Suprapubic skin (tissue), 4 donors: Measurements from ENCODE around the gene DOCK11. TPM values are rescaled to one million over a fixed set of nuclear protein-coding genes. Genes with fewer than 3 reads are reported as not detected.

ENCODE experiments used
- DNase-seq, 2 donors: peaks; one replicate each; pipeline ENCODE4 v3.0.0-alpha.2; 2019; ENCODE audit warnings: low spot score in 2 of 2
- H3K27ac ChIP-seq: fragments of 200-600 bp; sonication (generic); one replicate; pipeline ENCODE4 v1.5.1; 2019
- H3K27me3 ChIP-seq: fragments of 200-600 bp; sonication (generic); one replicate; pipeline ENCODE4 v1.5.1; 2019
- H3K36me3 ChIP-seq: fragments of 200-600 bp; sonication (generic); one replicate; pipeline ENCODE4 v1.5.1; 2019
- H3K4me1 ChIP-seq: fragments of 200-600 bp; sonication (generic); one replicate; pipeline ENCODE4 v1.5.1; 2019
- H3K4me3 ChIP-seq: fragments of 200-600 bp; sonication (generic); one replicate; pipeline ENCODE4 v1.5.1; 2019; ENCODE audit warnings: mild to moderate bottlenecking
- H3K9me3 ChIP-seq: fragments of 200-600 bp; sonication (generic); one replicate; pipeline ENCODE4 v1.5.1; 2019
- EP300 ChIP-seq: sonication (generic); formaldehyde crosslinking; IDR thresholded peaks from one replicate; pipeline ENCODE4 v1.6.1; 2017; ENCODE audit warnings: antibody characterized with exemption
- POLR2A ChIP-seq, 2 donors: fragments of 450-650 bp; IDR thresholded peaks; one replicate each; pipeline ENCODE4 v1.6.1; 2017; ENCODE audit warnings: antibody characterized with exemption in 2 of 2, mild to moderate bottlenecking in 2 of 2, moderate library complexity in 2 of 2
- POLR2AphosphoS5 ChIP-seq, 3 donors: sonication (generic); formaldehyde crosslinking; IDR thresholded peaks; one replicate each; pipeline ENCODE4 v1.6.1; 2017; ENCODE audit warnings: antibody characterized with exemption in 3 of 3
- WGBS: methylation state at CpG from one replicate; pipeline ENCODE4 v1.1.5; 2018; 5-methylcytosine and 5-hydroxymethylcytosine counted together
- total RNA-seq, 4 donors: library from RNA; depleted of rRNA; stranded (reverse); fragments of >200 nt; gene quantifications; one replicate each; pipeline ENCODE4 v1.1.0, GENCODE V29; 2016
- TF ChIP-seq, protein P1 (sequence below), 2 donors: fragments of 200-600 bp in 1 of 2; fragments of 450-650 bp in 1 of 2; sonication (generic) in 1 of 2; IDR thresholded peaks; one replicate each; pipeline ENCODE4 v1.5.1; 2016 to 2019; ENCODE audit warnings: antibody characterized with exemption in 2 of 2, mild to moderate bottlenecking in 1 of 2, moderate library complexity in 1 of 2

The DOCK11 gene
- total RNA-seq, 4 donors from 2014 or later = 3.9 to 9.4 (median 5.7) TPM

DNA sequence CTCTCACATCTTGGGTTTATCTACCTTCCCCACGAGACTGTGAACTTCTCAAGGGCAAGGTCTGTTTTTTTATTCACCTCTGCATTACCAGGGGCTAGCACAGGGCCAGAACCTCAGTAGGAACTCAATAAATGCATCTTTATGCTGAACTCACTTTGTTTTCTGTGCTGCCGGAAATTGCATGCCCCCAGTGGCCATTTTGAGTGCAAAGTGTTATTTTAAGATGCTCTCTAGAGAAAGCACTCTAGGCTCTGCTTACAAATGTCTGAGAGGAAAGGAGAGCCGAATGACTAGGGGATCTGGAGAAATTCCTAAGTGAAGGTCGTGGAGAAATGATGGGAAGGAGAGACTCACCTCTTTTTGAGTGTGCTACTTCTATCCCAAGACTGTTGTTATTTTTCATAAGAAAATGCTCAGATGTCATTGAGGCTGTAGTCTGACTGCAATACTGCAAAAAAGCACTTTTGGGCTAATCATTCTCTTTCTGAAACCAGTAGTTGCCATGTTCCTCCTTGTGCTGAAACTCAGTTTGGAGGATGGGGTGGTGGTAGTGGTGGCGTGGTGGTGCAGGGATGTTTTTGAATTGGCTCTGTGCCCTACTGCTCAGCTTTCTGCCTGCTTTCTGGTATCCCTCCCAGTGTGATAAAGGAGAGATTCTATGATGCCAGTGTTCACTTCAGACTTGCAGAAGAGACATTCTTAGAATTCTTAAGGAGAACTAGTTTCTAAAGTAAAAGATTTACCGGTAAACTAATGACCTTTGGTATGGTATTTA lies 41.3 kb downstream of the DOCK11 start:
- H3K4me3 ChIP-seq = no peak overlapping the region
- no peaks in the 10 kb centered on the region for H3K36me3 ChIP-seq
- H3K9me3 ChIP-seq = no peaks in the 10 kb centered on the region
- no peak for TF ChIP-seq EP300
- TF ChIP-seq, protein P1, sequence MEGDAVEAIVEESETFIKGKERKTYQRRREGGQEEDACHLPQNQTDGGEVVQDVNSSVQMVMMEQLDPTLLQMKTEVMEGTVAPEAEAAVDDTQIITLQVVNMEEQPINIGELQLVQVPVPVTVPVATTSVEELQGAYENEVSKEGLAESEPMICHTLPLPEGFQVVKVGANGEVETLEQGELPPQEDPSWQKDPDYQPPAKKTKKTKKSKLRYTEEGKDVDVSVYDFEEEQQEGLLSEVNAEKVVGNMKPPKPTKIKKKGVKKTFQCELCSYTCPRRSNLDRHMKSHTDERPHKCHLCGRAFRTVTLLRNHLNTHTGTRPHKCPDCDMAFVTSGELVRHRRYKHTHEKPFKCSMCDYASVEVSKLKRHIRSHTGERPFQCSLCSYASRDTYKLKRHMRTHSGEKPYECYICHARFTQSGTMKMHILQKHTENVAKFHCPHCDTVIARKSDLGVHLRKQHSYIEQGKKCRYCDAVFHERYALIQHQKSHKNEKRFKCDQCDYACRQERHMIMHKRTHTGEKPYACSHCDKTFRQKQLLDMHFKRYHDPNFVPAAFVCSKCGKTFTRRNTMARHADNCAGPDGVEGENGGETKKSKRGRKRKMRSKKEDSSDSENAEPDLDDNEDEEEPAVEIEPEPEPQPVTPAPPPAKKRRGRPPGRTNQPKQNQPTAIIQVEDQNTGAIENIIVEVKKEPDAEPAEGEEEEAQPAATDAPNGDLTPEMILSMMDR (IDR thresholded peaks at IDR 0.05) = no peak
- H3K27me3 ChIP-seq = no peaks in the 10 kb centered on the region
- H3K4me1 ChIP-seq = peaks cover 2% of the 10 kb centered on the region
- DNase-seq = no peak
- H3K27ac ChIP-seq = peak overlapping the region; percentile 18
- 31% methylated on average over 6 of the region's 6 CpGs for WGBS

- 77% methylated on average over 5 of the region's 5 CpGs for WGBS
- Histone ChIP-seq H3K4me1 (peaks cover 2% of the 10 kb centered on the region), H3K27ac (no peak overlapping the region), H3K9me3 (no peaks in the 10 kb centered on the region), H3K4me3 (no peak overlapping the region), H3K36me3 (no peaks in the 10 kb centered on the region), H3K27me3 (no peaks in the 10 kb centered on the region)
- TF ChIP-seq POLR2AphosphoS5 (IDR thresholded peaks at IDR 0.05) (no peak), EP300 (no peak)
- no peak for DNase-seq
Measured at GRCh38 chrX:118538386-118538785, 42.8 kb downstream of the DOCK11 start.

GRCh38 chrX:118540342-118540741 lies 44.7 kb downstream of the DOCK11 start:
- peaks cover 2% of the 10 kb centered on the region for H3K4me1 ChIP-seq
- no peak overlapping the region for H3K4me3 ChIP-seq
- TF ChIP-seq EP300 = no peak
- TF ChIP-seq, protein P1 (IDR thresholded peaks at IDR 0.05) = no peak
- TF ChIP-seq POLR2A (IDR thresholded peaks at IDR 0.05) = no peak
- TF ChIP-seq POLR2AphosphoS5 (IDR thresholded peaks at IDR 0.05) = no peak
- no peaks in the 10 kb centered on the region for H3K36me3 ChIP-seq
- H3K9me3 ChIP-seq = no peaks in the 10 kb centered on the region
- no peaks in the 10 kb centered on the region for H3K27me3 ChIP-seq
- 79% methylated on average over 4 of the region's 4 CpGs for WGBS
- DNase-seq = no peak
- H3K27ac ChIP-seq = no peak overlapping the region

DNA sequence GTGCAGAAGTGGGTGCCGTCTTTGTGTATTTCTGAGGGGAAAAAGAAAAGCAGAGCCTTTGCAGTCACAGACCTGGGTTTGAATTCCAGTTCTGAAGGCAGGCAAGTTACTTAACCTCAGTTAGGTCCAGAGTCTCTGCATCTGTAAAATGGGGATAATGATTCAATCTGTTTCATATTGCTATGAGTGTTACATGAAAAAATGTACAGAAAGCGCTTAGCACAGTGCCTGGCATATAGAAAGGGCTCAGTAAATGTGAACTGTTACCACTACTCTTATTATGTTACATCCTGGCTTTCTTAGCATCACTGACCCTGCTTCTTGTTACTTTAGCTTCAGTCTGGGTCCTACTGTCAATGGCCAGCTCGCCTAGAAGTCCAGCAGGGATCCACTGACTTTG lies 45.9 kb downstream of the DOCK11 start:
- no peaks in the 10 kb centered on the region for H3K9me3 ChIP-seq
- no peak for DNase-seq
- TF ChIP-seq EP300 (no peak), POLR2AphosphoS5 (IDR thresholded peaks at IDR 0.05) (no peak), POLR2A (IDR thresholded peaks at IDR 0.05) (no peak)
- TF ChIP-seq, protein P1 (IDR thresholded peaks at IDR 0.05) = no peak
- WGBS = 80% methylated on average over 3 of the region's 3 CpGs
- peaks cover 2% of the 10 kb centered on the region for H3K4me1 ChIP-seq
- H3K27ac ChIP-seq = no peak overlapping the region
- no peaks in the 10 kb centered on the region for H3K27me3 ChIP-seq
- H3K4me3 ChIP-seq = no peak overlapping the region
- H3K36me3 ChIP-seq = no peaks in the 10 kb centered on the region

DNA sequence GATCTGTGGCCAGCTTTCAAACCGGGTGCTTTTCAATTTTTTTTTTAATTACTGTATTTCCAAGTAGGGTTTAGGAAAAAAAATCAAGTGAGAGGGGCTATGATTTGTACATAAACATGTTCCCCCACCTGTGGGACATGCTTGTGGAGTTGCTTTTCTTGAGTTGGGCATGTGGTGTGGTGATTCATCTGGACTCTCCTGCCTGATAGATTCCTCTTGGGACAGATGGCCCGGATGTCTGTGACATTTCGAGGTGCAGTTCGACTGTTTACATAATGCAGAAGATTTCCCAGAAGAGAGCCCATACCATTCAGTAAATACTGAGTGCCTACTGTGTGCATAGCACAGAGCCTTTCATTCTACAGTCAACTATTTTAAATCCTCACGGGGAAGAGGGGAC lies 49.9 kb downstream of the DOCK11 start:
- no peaks in the 10 kb centered on the region for H3K4me1 ChIP-seq

More for the DNA sequence above, 49.9 kb downstream of the DOCK11 start:
- Histone ChIP-seq H3K27me3 (no peaks in the 10 kb centered on the region), H3K9me3 (no peaks in the 10 kb centered on the region), H3K36me3 (no peaks in the 10 kb centered on the region), H3K4me3 (no peak overlapping the region), H3K27ac (no peak overlapping the region)
- TF ChIP-seq POLR2AphosphoS5 (IDR thresholded peaks at IDR 0.05) (no peak), POLR2A (IDR thresholded peaks at IDR 0.05) (no peak), EP300 (no peak)
- TF ChIP-seq, protein P1 (IDR thresholded peaks at IDR 0.05) = no peak
- DNase-seq = no peak
- WGBS = 71% methylated on average over 5 of the region's 5 CpGs
